Measurements from ENCODE around the gene PITPNM3.

PITPNM3 gene

DNA sequence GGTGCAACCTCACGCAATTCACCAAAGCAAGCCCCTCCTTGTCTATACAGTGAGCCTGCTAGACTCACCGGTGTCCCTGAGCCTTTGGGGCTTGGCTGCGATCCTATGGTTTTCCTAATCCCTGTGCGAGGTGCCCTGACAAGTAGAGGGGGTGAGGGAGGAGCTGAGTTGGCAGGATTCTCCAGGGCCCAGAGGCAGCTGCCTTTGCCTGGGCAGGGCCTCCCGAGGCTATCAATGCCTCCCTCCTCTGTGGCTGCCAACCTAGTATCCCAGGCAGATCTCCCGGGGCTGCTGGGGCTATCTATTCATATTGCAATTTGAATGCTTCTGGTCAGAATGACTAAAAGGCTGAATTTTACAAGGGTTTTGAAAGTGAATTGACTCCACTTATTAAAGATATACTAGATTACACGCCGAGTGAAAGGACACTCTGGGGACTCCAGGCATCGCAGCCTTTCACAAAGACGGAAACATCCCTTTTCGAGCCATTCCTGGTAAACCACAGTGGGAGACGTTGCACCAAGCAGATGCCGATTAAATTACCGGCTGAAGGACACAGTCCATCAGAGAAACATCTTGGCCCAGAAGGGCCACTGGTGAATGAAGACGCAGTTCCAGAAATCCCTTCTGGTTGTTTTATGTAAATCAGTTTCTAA is 11.3 kb upstream of the PITPNM3 start:
- CTCF ChIA-PET = interaction anchor here (1.7 to 2.9 kb wide), 2 partner anchors 10 to 94 kb away, joined by 4 to 8 read pairs; no protein-coding TSS in a partner anchor
- DNase-seq (ENCODE audit: low read depth, low spot score) = no peak

DNA sequence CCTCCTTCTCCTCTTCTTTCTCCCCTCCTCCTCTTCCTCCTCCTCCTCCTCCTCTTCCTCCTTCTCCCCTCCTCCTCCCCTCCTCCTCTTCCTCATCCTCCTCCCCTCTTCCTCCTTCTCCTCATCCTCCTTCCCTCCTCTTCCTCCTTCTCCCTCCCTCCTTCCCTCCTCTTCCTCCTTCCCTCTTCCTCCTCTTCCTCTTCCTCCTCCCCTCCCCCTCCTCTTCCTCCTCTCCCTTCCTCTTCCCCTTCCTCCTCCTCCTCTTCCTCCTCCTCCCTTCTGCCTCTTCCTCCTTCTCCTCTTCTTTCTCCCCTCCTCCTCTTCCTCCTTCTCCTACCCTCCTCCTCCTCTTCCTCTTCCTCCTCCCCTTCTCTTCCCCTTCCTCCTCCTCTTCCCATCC is 5.1 kb upstream of the PITPNM3 start:
- TF ChIP-seq, protein P1, sequence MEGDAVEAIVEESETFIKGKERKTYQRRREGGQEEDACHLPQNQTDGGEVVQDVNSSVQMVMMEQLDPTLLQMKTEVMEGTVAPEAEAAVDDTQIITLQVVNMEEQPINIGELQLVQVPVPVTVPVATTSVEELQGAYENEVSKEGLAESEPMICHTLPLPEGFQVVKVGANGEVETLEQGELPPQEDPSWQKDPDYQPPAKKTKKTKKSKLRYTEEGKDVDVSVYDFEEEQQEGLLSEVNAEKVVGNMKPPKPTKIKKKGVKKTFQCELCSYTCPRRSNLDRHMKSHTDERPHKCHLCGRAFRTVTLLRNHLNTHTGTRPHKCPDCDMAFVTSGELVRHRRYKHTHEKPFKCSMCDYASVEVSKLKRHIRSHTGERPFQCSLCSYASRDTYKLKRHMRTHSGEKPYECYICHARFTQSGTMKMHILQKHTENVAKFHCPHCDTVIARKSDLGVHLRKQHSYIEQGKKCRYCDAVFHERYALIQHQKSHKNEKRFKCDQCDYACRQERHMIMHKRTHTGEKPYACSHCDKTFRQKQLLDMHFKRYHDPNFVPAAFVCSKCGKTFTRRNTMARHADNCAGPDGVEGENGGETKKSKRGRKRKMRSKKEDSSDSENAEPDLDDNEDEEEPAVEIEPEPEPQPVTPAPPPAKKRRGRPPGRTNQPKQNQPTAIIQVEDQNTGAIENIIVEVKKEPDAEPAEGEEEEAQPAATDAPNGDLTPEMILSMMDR (IDR thresholded peaks at IDR 0.05; ENCODE audit: insufficient read depth, low read length, missing control alignments) = no peak
- no peak for DNase-seq (ENCODE audit: low read depth, low spot score)
- CTCF ChIA-PET = no interaction called here
- H3K4me3 ChIP-seq (ENCODE audit: low read depth, low read length) = no peak overlapping the region
- POLR2A ChIA-PET = interaction anchor here (0.6 kb wide), 1 partner anchor 37 kb away, joined by 3 read pairs; no protein-coding TSS in a partner anchor

More for the DNA sequence above, 11.3 kb upstream of the PITPNM3 start:
- TF ChIP-seq, protein P1 (IDR thresholded peaks at IDR 0.05; ENCODE audit: insufficient read depth, low read length, missing control alignments) = no peak
- no peak overlapping the region for H3K4me3 ChIP-seq (ENCODE audit: low read depth, low read length)
- POLR2A ChIA-PET = no interaction called here

GRCh38 chr17:6560496-6560895 is 4.1 kb upstream of the PITPNM3 start:
- H3K4me3 ChIP-seq (ENCODE audit: low read depth, low read length) = no peak overlapping the region
- ChIA-PET CTCF (no interaction called here), POLR2A (no interaction called here)
- TF ChIP-seq, protein P1 (IDR thresholded peaks at IDR 0.05; ENCODE audit: insufficient read depth, low read length, missing control alignments) = no peak
- DNase-seq (ENCODE audit: low read depth, low spot score) = no peak

- POLR2A ChIA-PET = no interaction called here
Measured at GRCh38 chr17:6559753-6560215, 3.4 kb upstream of the PITPNM3 start.

DNA sequence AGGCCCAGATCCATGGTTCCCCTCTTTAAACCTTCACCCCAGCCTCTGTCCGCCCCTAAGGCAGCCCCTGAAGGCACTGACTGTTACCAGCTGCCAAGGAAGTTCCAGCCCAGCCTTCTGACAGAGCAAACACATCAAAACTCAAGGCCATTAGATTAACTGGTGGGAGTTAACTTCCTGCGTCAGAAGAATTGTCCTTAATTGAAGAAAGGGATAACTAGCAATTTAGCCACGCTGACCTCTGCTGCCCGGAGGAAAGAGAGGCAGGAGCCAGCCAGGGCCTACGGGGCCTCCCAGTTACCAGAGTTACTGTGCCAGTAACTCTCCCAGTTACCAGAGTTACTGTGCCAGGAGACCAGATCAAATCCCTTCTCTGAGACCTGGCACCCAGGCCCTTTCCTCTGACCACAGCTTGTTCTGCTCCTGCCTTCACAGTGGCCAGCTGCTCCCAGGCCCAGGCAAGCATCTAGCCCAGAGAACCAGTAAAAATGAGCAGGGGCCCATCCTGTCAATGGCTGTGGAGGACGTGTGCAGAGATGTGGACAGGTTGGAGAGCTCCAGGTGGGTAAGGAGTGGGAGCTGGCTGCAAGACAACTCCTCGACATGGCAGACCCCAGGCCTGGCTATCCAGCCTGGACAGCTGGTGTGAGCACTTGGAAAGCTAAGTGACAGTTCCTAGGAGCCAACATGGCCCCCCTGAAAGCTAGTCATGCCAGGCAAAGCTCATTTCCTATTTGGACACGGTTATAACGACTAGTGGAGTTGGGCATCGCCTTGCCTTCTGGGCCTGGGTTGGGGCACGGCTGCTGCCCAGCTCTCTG is 2.8 kb upstream of the PITPNM3 start:
- POLR2A ChIA-PET = no interaction called here
- TF ChIP-seq, protein P1 (IDR thresholded peaks at IDR 0.05; ENCODE audit: insufficient read depth, low read length, missing control alignments) = no peak
- CTCF ChIA-PET = interaction anchor here (1.1 to 1.7 kb wide), 2 partner anchors 9 to 86 kb away, joined by 3 to 5 read pairs; no protein-coding TSS in a partner anchor
- no peak overlapping the region for H3K4me3 ChIP-seq (ENCODE audit: low read depth, low read length)
- no peak for DNase-seq (ENCODE audit: low read depth, low spot score)

More at GRCh38 chr17:6559753-6560215, 3.4 kb upstream of the PITPNM3 start:
- TF ChIP-seq, protein P1 (IDR thresholded peaks at IDR 0.05; ENCODE audit: insufficient read depth, low read length, missing control alignments) = no peak
- no peak for DNase-seq (ENCODE audit: low read depth, low spot score)
- no peak overlapping the region for H3K4me3 ChIP-seq (ENCODE audit: low read depth, low read length)
- CTCF ChIA-PET = interaction anchor here (1.7 kb wide), 1 partner anchor 86 kb away, joined by 5 read pairs; no protein-coding TSS in a partner anchor

DNA sequence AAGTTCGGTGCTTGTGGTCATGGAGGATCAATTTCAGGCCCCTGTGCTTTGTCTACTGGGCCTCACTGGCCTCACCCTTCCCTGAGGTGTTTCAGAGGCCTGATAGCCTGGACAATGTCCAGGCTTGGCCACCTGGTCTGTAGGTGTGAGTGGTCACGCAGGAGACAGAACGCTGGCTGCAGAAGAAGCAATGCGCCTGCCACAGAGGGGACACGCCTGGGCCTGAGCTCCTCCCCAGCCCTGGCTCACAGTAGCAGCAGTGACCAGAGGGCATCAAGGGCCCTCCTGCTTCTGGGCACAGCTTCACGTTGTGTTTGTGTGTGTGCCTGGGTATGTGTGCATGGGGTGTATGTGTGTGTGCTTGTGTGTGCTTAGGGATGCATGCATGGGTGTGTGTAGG is 1.9 kb upstream of the PITPNM3 start:
- DNase-seq (ENCODE audit: low read depth, low spot score) = no peak
- no peak overlapping the region for H3K4me3 ChIP-seq (ENCODE audit: low read depth, low read length)
- TF ChIP-seq, protein P1 (IDR thresholded peaks at IDR 0.05; ENCODE audit: insufficient read depth, low read length, missing control alignments) = no peak
- CTCF ChIA-PET = interaction anchor here (1.1 kb wide), 1 partner anchor 9 kb away, joined by 3 read pairs; no protein-coding TSS in a partner anchor
- POLR2A ChIA-PET = no interaction called here
